BLaER1 treated with 17β-estradiol and CSF1 and Interleukin-3, amounts not matched to agents 10 nM and 100 nM (cell line): ENCODE measurements around the gene NOXA1.
A peak's percentile ranks its signal among the peaks of the same experiment; 100 is the strongest.

Source experiments
- H3K27ac ChIP-seq, 11 experiments: shearing (Covaris generic); formaldehyde crosslinking; 2 replicates each; pipeline ENCODE4 v1.8.1; 2022
- H3K27me3 ChIP-seq, 11 experiments: shearing (Covaris generic); formaldehyde crosslinking; 2 replicates each; pipeline ENCODE4 v1.8.1; 2022
- H3K36me3 ChIP-seq, 11 experiments: shearing (Covaris generic); formaldehyde crosslinking; 2 replicates each; pipeline ENCODE4 v1.8.1; 2022
- H3K4me1 ChIP-seq, 10 experiments: shearing (Covaris generic); formaldehyde crosslinking; 2 replicates each; pipeline ENCODE4 v1.8.1; 2022
- H3K4me2 ChIP-seq, 11 experiments: shearing (Covaris generic); formaldehyde crosslinking; 2 replicates each; pipeline ENCODE4 v1.8.1; 2022
- H3K4me3 ChIP-seq, 10 experiments: shearing (Covaris generic); formaldehyde crosslinking; 2 replicates each; pipeline ENCODE4 v1.8.1; 2022
- H3K9ac ChIP-seq, 11 experiments: shearing (Covaris generic); formaldehyde crosslinking; 2 replicates each; pipeline ENCODE4 v1.8.1; 2022
- H3K9me3 ChIP-seq, 11 experiments: shearing (Covaris generic); formaldehyde crosslinking; replicated peaks in 1 of 11; 2 replicates each; pipeline ENCODE4 v1.8.1; 2022
- H4K20me1 ChIP-seq, 11 experiments: shearing (Covaris generic); formaldehyde crosslinking; 2 replicates each; pipeline ENCODE4 v1.8.1; 2022
- Cebpa-rat ChIP-seq, 11 experiments: shearing (Covaris generic); IDR thresholded peaks; 2 replicates each; pipeline ENCODE4 v1.8.1; 2022

The NOXA1 gene

GRCh38 chr9:137439158-137439714 is 16.0 kb downstream of the NOXA1 start:
- no peak for TF ChIP-seq Cebpa-rat (IDR thresholded peaks at IDR 0.05)
- peaks cover 0 to 4% (median 0%) of the 10 kb centered on the region in 11 experiments; a peak in 1 of 22 replicates for H3K9me3 ChIP-seq
- no peak overlapping the region for H3K4me2 ChIP-seq
- no peak overlapping the region for H3K9ac ChIP-seq
- H3K27ac ChIP-seq, result no peak overlapping the region
- H3K4me3 ChIP-seq, result no peak overlapping the region
- H3K4me1 ChIP-seq, result peaks cover 24 to 46% (median 33%) of the 10 kb centered on the region in 10 experiments
- peaks cover 0 to 41% (median 0%) of the 10 kb centered on the region in 11 experiments; a peak in 6 of 22 replicates for H4K20me1 ChIP-seq
- peaks cover 14 to 29% (median 20%) of the 10 kb centered on the region in 11 experiments for H3K27me3 ChIP-seq
- no peaks in the 10 kb centered on the region for H3K36me3 ChIP-seq

GRCh38 chr9:137441289-137441934 is 18.2 kb downstream of the NOXA1 start, which contains the start of gene ENTPD8:
TSS of gene ENTPD8 (minus strand) at chr9:137441357. CDS start at chr9:137438285, 3,072 bp downstream.
- no peak within 1 kb of the TSS for H3K27ac ChIP-seq
- peaks cover 0 to 4% (median 0%) of the 10 kb centered on the region in 11 experiments; a peak in 1 of 22 replicates for H3K9me3 ChIP-seq
- H3K4me2 ChIP-seq, result peak within 1 kb of the TSS; percentile 83 to 93 (median 89); a peak in 21 of 22 replicates
- peak within 1 kb of the TSS in 2 of 11 experiments; percentile 26 to 47; a peak in 2 of 22 replicates for H3K9ac ChIP-seq
- H3K27me3 ChIP-seq, result peaks cover 14 to 27% (median 20%) of the 10 kb centered on the region in 11 experiments
- H3K36me3 ChIP-seq, result no peaks in the 10 kb centered on the region
- no peak for TF ChIP-seq Cebpa-rat (IDR thresholded peaks at IDR 0.05)
- H3K4me1 ChIP-seq, result peaks cover 15 to 38% (median 25%) of the 10 kb centered on the region in 10 experiments
- peaks cover 0 to 34% (median 10%) of the 10 kb centered on the region in 11 experiments; a peak in 12 of 22 replicates for H4K20me1 ChIP-seq
- H3K4me3 ChIP-seq, result peak within 1 kb of the TSS; percentile 42 to 68 (median 54); a peak in 19 of 20 replicates

DNA sequence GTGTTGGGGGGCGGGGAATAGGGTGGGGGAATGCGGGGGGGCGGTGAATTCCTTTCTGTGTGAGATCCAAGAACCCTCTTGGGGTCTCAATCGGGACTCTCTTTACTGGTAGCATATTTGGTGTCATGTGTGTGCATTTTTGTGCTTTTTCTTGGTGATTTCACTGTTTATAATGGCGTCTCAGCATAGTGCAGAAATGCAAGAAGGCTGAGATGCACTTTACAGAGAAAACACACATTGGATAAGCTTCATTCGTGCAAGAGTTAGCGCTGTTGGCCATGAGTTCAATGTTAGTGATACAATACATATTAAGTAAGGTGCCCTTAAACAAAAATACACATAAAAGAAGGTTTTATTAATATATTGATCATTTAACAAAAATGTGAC is 18.7 kb downstream of the NOXA1 start:
- Histone ChIP-seq H3K9ac (no peak overlapping the region), H3K9me3 (peaks cover 0 to 4% (median 0%) of the 10 kb centered on the region in 11 experiments; a peak in 1 of 22 replicates), H4K20me1 (peaks cover 0 to 32% (median 14%) of the 10 kb centered on the region in 11 experiments; a peak in 11 of 22 replicates), H3K4me1 (peaks cover 17 to 36% (median 27%) of the 10 kb centered on the region in 10 experiments; a peak in 19 of 20 replicates), H3K36me3 (no peaks in the 10 kb centered on the region), H3K27me3 (peaks cover 14 to 27% (median 20%) of the 10 kb centered on the region in 11 experiments), H3K4me3 (no peak overlapping the region), H3K4me2 (no peak overlapping the region), H3K27ac (no peak overlapping the region)
- TF ChIP-seq Cebpa-rat (IDR thresholded peaks at IDR 0.05), result no peak

DNA sequence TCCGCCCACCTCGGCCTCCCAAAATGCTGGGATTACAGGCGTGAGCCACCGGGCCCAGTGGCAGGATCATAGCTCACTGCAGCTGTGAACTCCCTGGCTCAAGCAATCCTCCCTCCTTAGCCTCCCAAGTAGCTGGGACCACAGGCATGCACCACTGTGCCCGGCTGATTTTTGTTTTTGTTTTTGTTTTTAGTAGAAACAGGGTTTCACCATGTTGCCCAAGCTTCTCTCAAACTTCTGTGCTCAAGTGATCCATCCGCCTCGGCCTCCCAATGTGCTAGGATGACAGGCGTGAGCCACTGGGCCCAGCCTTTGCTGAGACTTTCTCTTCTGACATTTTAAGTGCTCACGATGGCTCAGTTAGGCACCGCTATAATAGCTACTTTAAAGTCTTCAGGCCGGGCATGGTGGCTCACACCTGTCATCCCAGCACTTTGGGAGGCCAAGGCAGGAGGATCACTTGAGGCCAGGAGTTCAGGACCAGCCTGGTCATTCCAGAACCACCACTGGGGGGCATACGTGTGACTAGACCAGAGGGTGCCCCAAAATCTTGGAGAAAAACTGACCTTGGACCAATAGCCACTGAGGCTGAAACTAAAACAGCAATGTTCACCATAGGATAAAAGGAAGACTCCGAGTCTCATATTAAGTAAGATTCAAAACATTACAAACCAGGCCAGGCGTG is 21.1 kb downstream of the NOXA1 start:
- Histone ChIP-seq H3K27ac (no peak overlapping the region), H4K20me1 (peaks cover 0 to 42% (median 22%) of the 10 kb centered on the region in 11 experiments; a peak in 17 of 22 replicates), H3K27me3 (peaks cover 13 to 27% (median 20%) of the 10 kb centered on the region in 11 experiments), H3K4me1 (peaks cover 16 to 45% (median 33%) of the 10 kb centered on the region in 10 experiments), H3K4me3 (no peak overlapping the region), H3K9ac (no peak overlapping the region), H3K9me3 (peaks cover 0 to 4% (median 0%) of the 10 kb centered on the region in 11 experiments; a peak in 1 of 22 replicates), H3K36me3 (peaks cover 0 to 12% (median 4%) of the 10 kb centered on the region in 11 experiments; a peak in 11 of 22 replicates), H3K4me2 (no peak overlapping the region; a peak in 1 of 22 replicates)
- no peak for TF ChIP-seq Cebpa-rat (IDR thresholded peaks at IDR 0.05)

DNA sequence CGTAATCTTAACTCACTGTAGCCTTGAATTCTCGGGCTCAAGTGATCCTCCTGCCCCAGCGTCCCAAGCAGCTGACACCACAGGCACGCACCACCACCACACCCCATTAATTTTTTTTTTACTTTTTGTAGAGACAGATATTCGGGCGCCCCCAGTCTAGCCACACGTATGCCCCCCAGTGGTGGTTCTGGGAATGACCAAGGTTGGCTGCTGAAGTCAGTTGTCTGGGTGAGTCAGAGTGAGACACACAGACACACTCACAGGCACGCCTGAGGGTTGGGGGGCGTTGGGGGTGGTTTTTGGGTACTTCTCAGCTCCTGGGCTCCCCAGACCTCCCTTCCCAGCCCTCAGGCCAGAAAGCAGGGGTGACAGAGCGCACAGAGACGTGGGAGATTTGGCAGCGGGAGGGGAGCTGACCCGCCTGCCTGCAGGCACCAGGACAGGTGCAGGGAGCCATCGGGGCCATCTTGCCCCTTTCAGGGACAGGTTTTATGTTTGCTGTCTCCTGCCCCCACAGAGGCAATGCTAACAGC is 22.1 kb downstream of the NOXA1 start:
- H3K27me3 ChIP-seq, result peaks cover 13 to 27% (median 20%) of the 10 kb centered on the region in 11 experiments
- TF ChIP-seq Cebpa-rat (IDR thresholded peaks at IDR 0.05), result no peak
- H3K36me3 ChIP-seq, result peaks cover 0 to 21% (median 12%) of the 10 kb centered on the region in 11 experiments; a peak in 13 of 22 replicates
- H3K4me1 ChIP-seq, result peaks cover 26 to 56% (median 44%) of the 10 kb centered on the region in 10 experiments
- peaks cover 0 to 4% (median 0%) of the 10 kb centered on the region in 11 experiments; a peak in 1 of 22 replicates for H3K9me3 ChIP-seq
- H3K4me2 ChIP-seq, result peak overlapping the region; percentile 7 to 81 (median 30); a peak in 16 of 22 replicates
- no peak overlapping the region for H3K27ac ChIP-seq
- no peak overlapping the region for H3K4me3 ChIP-seq
- H4K20me1 ChIP-seq, result peaks cover 0 to 51% (median 32%) of the 10 kb centered on the region in 11 experiments; a peak in 16 of 22 replicates
- H3K9ac ChIP-seq, result no peak overlapping the region

DNA sequence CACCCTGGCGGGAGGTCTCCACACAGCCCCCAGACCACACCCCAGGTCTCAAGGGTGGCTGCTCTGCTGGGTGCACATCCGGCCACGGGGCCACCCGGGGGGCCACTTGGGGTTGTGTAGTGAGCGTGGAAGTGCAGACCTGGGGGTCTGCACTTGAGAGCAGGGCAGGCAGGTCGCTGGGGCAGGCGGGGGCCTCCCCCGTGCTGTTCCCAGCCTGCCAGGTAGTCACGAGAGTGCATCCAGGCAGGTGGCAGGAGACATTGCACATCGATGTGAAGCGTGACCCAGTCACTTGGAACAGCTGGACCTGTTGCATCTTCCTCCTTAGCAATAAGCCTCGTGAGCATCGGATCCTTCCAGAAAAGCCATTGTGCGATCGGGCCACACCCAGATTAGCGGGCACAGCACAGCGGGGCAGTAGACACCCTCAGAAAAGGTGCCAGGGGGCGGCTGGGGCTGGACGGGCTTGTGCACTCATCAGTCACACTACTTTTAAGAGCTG is 22.8 kb downstream of the NOXA1 start:
- Histone ChIP-seq H3K9me3 (peaks cover 0 to 4% (median 0%) of the 10 kb centered on the region in 11 experiments; a peak in 1 of 22 replicates), H3K4me2 (peak overlapping the region in 10 of 11 experiments; percentile 7 to 81 (median 30); a peak in 12 of 22 replicates), H3K36me3 (peaks cover 0 to 21% (median 12%) of the 10 kb centered on the region in 11 experiments; a peak in 13 of 22 replicates), H3K27ac (no peak overlapping the region), H3K9ac (0 out of 22 replicates have a peak overlapping the region, but pooled peaks of 1 of the 11 experiments have one; percentile 4), H3K4me1 (peaks cover 26 to 58% (median 49%) of the 10 kb centered on the region in 10 experiments), H3K27me3 (peaks cover 13 to 26% (median 20%) of the 10 kb centered on the region in 11 experiments), H3K4me3 (no peak overlapping the region), H4K20me1 (peaks cover 0 to 51% (median 32%) of the 10 kb centered on the region in 11 experiments; a peak in 16 of 22 replicates)
- no peak for TF ChIP-seq Cebpa-rat (IDR thresholded peaks at IDR 0.05)

- peaks cover 6 to 18% (median 12%) of the 10 kb centered on the region in 11 experiments for H3K27me3 ChIP-seq
- no peak overlapping the region for H3K27ac ChIP-seq
- H3K4me1 ChIP-seq, result peaks cover 31 to 62% (median 51%) of the 10 kb centered on the region in 10 experiments
- TF ChIP-seq Cebpa-rat (IDR thresholded peaks at IDR 0.05), result no peak
- peaks cover 0 to 4% (median 0%) of the 10 kb centered on the region in 11 experiments; a peak in 1 of 22 replicates for H3K9me3 ChIP-seq
- H3K9ac ChIP-seq, result no peak overlapping the region
- peaks cover 0 to 21% (median 12%) of the 10 kb centered on the region in 11 experiments; a peak in 13 of 22 replicates for H3K36me3 ChIP-seq
- peak overlapping the region in 7 of 11 experiments; percentile 4 to 81 (median 65); a peak in 12 of 22 replicates for H3K4me2 ChIP-seq
- H4K20me1 ChIP-seq, result peaks cover 0 to 55% (median 32%) of the 10 kb centered on the region in 11 experiments; a peak in 16 of 22 replicates
- no peak overlapping the region for H3K4me3 ChIP-seq
Measured at GRCh38 chr9:137446851-137447471, 23.8 kb downstream of the NOXA1 start.
